HG03066 (cell line): ENCODE measurements around the gene DDX24.

Experiments used
- ATAC-seq: cut with Tn5 transposase; IDR thresholded peaks from one replicate; pipeline ENCODE4 v1.9.1; 2021; ENCODE audit warnings: low read depth; ENCODE audit not compliant: unreplicated experiment

DDX24 gene

DNA sequence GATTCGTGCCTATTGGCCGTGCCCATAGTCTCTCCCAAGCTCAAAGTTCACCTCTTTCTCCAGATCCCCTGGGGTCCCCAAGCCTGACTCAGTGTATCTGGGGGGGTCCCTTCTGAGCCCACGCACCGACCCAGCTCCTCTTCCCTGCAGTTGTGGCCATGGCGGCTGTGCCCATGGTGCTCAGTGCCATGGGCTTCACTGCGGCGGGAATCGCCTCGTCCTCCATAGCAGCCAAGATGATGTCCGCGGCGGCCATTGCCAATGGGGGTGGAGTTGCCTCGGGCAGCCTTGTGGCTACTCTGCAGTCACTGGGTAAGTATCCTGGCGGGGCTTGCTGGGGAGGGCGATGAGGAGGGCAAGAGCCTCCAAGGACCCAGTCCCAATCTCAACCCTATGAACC, 34.6 kb upstream of the DDX24 start:
- ATAC-seq, result no peak

DNA sequence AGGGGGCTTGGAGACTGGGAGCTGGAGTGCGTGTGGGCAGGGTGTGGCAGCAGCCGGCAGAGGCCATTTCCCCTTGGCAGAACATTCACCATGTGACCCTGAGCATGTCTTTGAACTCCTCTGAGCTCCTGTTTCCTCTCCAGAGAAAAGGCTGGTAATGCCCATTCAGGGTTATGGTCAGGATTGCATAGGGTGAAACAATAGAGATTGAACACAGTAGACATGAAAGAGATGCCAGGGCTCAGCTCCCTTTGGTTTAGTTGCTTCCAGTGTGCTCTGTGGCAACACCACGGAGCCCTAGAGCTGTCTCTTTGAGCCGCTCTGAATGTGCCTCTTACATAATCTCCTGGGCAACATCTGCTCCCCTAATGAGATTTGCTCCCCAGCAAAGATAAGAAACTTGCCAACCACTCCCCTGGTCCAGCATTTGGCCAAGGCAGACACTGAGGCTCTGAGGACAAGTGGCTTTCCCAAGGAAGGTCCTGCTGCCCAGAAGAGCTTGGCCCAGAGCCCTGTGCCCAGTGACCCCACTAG, 34.1 kb upstream of the DDX24 start:
- ATAC-seq, result no peak

DNA sequence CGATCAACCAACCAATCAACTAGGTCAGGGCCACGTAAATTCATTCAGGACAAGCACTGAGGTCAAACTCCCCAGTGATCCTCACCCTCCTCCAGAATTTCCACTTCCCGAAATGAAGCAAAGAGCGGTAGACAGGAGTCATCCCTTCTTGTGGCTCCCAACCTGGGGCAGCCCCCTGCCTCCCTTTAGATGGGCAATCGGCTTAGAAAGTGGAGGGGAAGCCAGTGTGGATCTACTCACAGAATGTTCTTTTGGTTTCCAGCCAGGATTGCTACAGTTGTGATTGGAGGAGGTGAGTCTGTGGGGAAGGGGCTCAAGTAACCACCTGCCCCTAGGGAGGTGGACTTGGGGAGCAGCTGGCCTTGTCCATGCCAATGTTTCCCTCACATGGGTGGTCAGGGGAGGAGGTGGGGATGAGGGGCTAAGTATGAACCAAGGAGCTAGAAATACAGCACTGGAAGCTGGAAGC, 33.6 kb upstream of the DDX24 start:
- ATAC-seq, result no peak

DNA sequence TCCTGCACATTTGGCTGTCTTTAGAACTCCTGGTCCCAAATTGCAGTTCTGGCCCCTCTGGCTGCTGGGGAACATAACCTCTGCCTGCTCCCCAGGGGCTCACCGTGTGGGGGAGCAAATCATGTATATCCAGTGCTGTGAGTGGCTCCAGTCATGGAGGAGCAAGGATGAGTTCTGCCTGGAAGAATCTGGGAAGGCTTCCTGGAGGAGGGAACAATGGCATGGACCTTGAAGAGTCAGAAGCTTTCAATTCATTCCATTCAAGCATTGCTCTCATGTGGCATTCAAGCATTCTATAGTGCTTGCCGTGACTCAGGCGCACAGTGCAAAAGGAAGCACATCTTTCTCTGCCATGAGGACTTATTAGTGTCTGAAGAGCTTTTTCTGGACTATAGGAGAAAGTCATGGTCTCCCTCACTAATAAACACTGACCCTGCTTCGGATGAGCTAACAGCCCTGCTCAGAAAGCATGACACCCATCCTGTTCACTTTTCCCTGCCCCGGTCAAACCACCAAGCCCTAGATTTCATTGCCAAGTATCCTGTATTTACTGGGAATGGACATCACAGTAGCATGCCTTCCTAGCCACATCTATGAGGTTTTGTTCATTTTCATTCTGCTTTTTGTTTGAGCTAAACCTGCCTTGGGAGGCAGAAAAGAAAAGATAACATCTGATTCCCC, 33.0 kb upstream of the DDX24 start:
- ATAC-seq, result no peak

DNA sequence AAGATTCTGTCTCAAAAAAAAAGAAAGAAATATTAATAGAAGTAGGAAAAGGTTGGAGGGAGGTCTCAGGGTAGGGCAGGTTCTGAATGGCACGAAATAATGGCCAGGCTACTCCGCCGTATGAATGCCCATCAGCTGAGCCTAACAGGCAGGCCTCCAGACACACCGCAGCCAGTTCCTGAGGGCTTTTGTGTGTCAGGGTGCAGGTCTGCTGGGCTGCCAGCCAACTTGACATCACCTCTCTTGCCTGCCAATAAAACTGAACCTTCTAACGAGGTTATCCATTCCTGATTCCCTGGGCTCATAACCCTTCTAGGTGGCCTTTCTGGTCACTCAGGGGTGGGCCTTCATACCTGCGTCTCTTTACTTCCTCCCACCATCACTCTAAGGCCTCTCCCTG, 32.5 kb upstream of the DDX24 start:
- no peak for ATAC-seq

DNA sequence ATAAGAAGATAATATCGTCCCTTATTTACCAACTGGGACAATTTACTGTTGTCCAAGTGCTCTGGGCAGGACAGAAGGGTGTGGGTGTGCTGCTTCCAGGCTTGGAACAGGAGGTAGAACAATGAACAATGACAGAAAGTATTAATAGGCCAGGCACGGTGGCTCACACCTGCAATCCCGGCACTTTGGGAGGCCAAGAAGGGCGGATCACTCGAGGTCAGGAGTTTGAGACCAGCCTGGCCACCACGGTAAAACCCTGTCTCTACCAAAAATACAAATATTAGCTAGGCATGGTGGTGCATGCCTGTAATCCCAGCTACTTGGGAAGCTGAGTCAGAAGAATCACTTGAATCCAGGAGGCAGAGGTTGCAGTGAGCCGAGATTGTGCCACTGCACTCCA, 32.1 kb upstream of the DDX24 start:
- no peak for ATAC-seq

DNA sequence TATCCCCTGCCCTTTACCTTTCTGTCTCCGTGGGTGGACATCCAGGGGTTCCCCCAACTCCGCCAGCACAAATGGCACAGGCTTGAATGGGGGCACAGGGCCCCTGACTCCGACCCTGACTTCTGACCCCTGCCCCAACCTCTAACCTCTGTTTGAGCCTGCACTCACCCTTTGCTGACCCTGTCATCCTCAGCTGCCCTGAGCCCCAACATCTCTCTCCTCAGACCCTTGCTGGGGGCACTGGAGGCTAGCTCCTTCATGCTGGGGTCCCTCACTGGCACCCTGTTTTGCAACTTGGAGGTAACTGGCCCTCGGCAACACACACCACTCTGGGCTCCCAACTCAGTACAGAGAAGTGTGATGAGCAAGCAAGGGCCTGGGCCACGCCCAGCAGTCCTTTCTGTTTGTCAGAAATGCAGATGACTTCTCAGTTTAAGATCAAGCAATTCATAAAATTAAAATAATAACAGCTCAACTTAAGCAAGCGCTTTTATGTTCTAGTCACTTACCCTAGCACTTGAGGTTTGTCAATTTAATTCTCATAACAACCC, 31.6 kb upstream of the DDX24 start:
- ATAC-seq, result no peak

DNA sequence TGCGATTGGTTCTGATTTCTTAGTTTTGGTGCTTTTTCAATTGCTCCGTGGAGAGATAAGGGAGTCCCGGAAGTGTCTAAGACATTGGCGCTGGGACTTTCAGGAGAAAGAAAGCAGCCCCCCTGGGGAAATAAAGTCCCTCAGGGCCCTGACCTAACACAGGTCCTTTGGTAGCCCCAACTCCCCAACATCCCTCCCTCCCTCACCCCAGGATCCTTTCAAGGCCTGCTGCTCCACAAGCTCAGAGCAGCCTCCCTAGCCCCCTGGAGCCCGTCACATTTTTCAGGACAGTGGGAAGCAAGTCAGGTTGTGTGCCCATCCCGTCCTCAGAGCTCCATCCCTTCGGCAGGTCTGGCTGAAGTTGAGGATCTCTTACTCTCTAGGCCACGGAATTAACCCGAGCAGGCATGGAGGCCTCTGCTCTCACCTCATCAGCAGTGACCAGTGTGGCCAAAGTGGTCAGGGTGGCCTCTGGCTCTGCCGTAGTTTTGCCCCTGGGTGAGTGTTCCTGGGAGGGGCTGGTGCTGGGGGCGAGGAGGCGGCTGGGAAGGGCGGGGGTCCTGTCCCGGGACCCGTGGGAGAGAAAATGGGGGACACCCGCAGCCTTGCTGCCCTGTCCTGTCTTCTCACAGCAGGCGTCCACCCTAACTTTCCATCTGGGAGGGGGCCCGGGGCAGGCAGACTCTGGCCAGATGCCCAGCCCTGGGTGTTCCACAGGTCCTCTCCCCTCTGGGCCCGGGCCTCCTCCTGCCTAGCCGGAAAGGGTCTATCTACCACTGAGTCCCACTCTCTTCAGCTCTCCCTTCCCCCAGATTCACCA, 30.5 kb upstream of the DDX24 start:
- no peak for ATAC-seq

DNA sequence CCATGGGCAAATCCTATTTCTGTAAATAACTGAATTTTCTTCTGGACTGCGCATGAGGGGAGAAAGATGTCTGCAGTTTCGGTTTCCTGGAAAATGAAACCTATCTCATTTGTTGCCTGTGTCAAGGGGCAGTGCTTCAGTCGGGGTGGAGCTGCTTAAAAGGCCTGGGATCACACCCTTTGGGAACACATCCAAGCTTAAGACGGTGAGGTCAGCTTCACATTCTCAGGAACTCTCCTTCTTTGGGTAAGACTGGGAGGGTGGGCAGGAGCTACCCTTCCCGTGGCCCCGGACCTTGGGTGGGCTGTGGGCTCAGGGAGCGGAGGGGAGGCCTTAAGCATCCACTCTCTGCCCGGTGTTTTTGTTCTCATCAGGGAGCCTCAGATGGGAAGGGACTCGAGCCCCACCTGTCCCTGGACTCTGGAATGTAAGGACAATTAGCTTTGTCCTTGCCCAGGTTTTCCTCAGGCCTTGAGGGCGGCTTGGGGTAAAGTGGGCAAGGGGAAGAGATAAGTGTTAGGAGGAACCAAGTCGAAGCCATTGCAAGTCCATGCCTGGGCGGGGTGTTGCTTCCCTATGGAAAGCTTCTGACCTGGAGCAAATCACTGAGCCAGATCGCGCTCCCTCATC, 29.7 kb upstream of the DDX24 start, which contains the start of gene IFI27:
Gene IFI27 (plus strand): TSS at position 185 of the 630 bp plus-strand sequence.
- ATAC-seq, result no peak

DNA sequence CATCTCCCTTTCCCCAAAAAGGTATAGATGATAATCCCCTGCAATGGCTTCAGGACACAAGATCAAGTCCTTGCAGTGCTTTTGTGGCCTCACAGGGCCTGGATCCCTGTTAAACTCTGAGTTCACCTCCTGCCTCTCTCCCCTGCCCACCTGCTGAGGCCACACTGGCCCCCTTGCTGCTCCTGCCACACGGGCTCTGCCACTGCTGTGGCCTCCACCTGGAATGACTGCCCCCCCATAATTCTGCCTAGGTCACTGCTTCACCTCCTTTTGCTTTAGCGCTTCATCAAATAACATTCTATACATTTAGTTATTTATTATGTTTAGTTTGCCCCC, 28.9 kb upstream of the DDX24 start:
- ATAC-seq, result no peak

DNA sequence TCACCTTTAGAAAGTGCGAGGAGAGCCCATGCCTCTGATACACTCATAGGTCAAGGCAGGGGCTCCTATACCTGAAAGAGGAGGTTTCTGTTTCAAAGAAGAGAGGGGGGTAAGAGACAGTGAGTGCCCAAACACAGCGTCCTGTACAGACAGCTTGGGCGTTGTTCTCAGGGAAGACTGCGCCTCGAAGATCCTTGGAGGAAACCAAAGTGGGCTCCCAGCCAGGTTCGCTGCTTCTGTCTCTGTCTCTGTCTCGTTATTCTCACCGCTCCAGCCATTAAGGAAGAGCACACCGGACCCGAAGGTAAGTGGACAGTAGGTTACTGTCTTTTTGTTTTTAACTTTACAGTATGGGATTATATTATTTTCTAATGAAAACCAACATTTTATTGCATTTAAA, 23.7 kb upstream of the DDX24 start:
- ATAC-seq, result no peak

DNA sequence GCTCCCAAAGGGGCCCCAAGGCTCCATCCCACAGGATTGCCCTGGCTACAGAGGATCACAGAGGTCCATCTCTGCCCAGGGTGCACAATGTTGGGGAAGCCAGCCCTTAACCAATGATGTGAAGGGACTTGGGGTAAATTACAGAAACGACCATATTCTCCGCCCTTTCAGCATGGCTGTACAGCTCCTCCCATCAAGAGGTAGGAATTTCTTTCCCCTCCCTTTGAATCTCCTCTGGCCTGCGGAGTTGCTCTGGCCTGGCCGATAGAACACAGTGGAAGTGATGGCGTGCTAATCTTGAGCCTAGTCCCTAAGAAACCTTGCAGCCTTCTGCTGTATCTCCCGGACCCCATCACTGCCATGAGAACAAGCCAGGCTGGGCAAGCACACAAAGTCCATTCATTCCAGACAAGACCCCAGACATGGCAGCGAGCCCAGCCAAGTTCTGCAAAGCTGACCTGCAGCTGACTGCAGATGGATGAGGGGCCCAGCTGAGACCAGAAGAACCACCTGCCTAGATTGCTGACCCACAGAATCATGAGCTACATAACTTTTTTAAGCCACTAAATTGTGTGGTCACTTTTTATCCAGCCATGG, 22.6 kb upstream of the DDX24 start:
- no peak for ATAC-seq

DNA sequence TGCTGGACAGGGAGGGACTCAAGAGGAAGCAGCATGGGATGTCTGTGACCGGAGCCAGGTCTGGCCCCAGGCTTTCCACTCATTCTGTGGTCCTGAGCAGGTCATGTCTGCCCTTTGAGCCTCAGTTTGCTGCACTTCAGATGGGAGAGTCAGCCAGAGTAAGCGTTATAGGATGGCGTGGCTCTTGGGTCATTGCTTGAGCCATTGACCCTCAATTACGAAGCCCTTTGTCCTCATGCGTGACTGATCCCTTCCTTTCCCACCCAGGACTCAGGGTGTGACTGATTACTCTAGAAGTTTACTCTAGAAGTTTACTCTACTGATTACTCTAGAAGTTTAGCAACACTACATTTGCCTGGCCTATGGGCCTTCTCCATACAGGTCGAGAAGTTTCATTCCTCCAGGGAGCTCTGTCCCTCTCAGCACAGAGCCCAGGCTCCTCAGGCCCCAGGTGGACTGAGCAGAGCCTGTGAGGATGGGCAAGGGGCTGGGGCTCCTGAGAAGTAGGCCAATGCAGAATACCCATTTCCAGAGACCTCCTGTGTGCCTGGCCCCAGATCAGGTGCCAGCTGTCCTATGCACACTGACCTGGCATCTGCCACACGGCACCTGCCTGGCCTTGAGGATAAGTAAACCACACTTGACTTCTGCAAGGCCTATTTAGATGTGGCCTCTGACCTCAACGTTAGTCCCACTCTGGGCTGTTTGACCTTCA, 21.9 kb upstream of the DDX24 start:
- no peak for ATAC-seq

DNA sequence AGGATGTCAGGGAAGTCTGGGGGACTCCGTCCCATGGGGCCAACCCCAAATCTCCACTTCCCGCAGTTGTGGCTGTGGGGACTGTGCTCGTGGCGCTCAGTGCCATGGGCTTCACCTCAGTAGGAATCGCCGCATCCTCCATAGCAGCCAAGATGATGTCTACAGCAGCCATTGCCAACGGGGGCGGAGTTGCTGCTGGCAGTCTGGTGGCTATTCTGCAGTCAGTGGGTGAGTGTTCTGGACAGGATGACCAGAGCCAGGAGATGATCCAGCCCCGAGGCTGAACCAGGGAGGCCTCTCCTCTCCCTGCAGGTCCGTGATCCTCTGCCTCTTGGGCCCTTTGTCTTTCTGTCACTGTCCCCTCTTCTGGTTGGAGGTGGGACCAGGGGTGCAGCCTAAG, 20.7 kb upstream of the DDX24 start:
- ATAC-seq, result no peak

DNA sequence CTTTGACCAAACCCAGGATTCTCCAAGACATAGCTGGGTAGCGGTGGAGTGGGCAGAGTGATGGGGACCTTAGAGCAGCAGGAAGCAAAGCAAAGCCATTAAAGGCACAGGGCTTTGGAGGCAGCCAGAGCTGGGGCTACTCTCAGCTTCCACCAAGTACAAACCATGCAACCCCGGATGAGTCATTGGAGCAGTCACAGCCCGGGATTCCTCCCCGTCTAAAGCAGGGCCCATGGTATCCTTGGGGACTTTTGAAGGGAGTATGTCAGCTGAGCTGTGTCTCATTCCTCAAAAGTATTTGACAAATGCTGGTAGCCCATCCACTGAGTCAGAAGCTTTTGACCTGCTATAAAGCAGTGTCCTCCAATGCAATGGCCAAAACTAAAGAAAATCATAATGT, 19.8 kb upstream of the DDX24 start:
- no peak for ATAC-seq

DNA sequence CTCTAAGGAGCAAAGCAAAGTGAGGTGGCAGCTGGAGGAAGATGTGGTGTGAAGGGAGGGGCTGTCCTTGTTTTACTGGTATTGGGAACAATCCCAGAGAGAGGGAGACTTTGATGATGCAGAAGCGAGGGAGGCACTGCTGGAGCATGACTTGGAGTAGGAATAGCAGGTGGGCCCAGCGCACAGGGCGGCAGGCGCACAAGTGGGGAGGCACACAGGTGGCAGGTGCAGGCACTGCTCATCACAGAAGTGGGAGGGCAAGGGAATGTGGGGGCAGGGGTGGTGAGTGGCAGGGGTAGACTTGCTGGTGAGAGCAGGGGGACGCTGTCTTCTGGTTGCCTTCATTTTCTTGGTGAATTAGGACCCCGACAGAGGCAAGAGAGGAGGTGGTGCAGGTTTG, 18.0 kb upstream of the DDX24 start:
- ATAC-seq, result no peak

DNA sequence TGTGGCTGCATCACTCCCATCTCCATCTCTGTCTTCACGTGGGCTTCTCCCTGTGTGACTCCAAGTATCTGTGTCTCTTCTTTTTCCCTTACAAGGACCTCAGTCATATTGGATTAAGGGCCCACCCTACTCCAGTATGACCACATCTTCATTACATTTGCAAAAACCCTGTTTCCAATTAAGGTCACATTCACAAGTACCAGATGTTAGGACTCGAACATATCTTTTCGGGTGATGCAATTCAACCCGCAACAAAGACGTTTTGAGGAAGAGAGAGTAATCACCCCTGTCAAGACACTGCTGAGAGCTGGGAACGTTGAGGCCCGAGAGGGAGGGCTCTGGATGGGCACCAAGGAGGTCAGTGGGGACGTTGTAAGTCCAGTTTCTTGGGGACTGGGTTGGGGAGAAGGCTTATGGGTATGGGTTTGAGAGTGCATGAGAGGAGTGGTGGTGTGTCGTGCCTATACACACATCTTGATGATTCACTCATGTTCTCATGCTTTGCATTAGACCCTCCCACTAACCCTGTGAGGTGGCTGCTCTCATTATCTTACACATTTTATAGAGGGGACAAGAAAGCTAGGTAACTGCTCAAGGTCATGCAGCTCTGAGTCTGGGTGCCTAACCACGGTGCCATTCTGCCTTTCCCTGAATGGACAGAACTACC, 17.5 kb upstream of the DDX24 start:
- ATAC-seq, result no peak

DNA sequence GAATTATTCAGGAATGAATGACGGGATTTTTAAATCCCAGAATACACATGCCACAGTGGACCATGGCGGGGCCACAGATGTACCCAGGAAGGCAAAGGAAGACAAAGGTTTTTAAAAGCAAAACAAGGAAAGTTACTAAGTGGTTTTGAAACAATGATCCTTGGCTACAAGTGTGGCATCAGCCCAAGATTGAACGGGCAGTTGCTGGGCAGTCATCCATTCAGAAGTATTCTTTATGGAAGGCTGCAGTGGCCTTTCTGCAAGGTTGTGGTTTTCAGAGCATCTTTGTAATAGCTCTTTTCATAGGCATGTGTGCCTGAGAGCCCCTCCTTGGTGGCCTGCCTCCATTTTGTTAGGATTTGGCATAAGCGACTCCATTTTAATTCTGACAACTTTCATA, 16.1 kb upstream of the DDX24 start:
- no peak for ATAC-seq

DNA sequence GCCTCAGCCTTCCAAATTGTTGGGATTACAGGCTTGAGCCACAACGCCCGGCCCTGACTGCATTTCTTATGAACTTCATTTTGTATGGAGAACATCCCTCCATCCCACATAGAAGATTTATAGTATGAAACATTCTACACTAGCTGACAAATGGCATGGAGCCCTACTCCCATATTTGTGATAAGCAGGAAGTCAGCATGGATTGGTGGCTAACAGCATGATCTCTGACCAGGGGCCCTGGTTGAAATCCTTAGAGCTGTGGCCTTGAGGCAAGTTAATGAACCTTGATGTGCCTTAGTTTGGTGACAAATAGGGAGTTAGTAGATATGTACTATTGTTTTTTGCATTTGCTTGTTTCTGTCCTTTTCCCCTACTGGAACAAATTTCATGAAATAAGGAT, 12.4 kb upstream of the DDX24 start:
- ATAC-seq, result no peak

DNA sequence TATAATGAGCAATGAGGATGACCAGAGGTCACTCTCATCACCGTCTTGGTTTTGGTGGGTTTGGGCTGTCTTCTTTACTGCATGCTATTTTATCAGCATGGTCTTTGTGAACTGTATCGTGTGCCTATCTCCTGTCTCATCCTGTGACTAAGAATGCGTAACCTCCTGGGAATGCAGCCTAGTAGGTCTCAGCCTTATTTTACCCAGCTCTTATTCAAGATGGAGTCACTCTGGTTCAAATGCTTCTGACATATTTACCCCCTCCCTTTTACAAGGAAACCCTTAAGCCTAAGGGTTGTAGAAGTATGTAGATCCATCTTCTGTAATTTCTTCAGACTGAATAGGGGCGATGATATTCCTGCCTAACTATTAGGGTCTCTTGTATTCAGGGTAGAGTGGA, 8.5 kb upstream of the DDX24 start:
- ATAC-seq, result no peak
